Ascending aorta (tissue), 2 donors: ENCODE results near the gene SH2D3A. TPM values are rescaled to one million over a fixed set of nuclear protein-coding genes. Genes with fewer than 3 reads are reported as not detected.

Experiments used
- DNase-seq, 2 donors: peaks; one replicate each; pipeline ENCODE4 v3.0.0-alpha.2; 2019; ENCODE audit warnings: low spot score in 2 of 2
- H3K27ac ChIP-seq, 2 donors: fragments of 200-600 bp; sonication (generic); one replicate each; pipeline ENCODE4 v1.5.1; 2016 to 2017; ENCODE audit warnings: mild to moderate bottlenecking in 1 of 2
- H3K27me3 ChIP-seq: fragments of 200-600 bp; sonication (generic); one replicate; pipeline ENCODE4 v1.5.1; 2017
- H3K36me3 ChIP-seq, 2 donors: fragments of 200-600 bp; sonication (generic); one replicate each; pipeline ENCODE4 v1.5.1; 2016
- H3K4me1 ChIP-seq, 2 donors: fragments of 200-600 bp; sonication (generic); one replicate each; pipeline ENCODE4 v1.5.1; 2016 to 2017; ENCODE audit warnings: mild to moderate bottlenecking in 1 of 2
- H3K4me3 ChIP-seq, 2 donors: fragments of 200-600 bp; sonication (generic); one replicate each; pipeline ENCODE4 v1.5.1; 2016 to 2017; ENCODE audit warnings: mild to moderate bottlenecking in 1 of 2
- H3K9me3 ChIP-seq, 2 donors: fragments of 200-600 bp; sonication (generic); one replicate each; pipeline ENCODE4 v1.5.1; 2016
- intact Hi-C: fragments of 100-400 bp; cut with DNase I; formaldehyde crosslinking; loops from one replicate; pipeline ENCODE4 v1.15.1; 2023
- total RNA-seq: library from RNA; depleted of rRNA; stranded (reverse); fragments of >200 nt; gene quantifications from one replicate; pipeline ENCODE4 v1.1.0, GENCODE V29; 2016
- TF ChIP-seq, protein P1 (sequence below), 3 experiments: fragments of 200-600 bp in 2 of 3; fragments of 450-650 bp in 1 of 3; sonication (generic) in 2 of 3; IDR thresholded peaks; one replicate each; pipeline ENCODE4 v1.5.1; 2016 to 2019; ENCODE audit warnings: antibody characterized with exemption in 3 of 3, mild to moderate bottlenecking in 1 of 3, moderate library complexity in 1 of 3

The SH2D3A gene
- total RNA-seq, 1 donor from 2014 or later = not detected

DNA sequence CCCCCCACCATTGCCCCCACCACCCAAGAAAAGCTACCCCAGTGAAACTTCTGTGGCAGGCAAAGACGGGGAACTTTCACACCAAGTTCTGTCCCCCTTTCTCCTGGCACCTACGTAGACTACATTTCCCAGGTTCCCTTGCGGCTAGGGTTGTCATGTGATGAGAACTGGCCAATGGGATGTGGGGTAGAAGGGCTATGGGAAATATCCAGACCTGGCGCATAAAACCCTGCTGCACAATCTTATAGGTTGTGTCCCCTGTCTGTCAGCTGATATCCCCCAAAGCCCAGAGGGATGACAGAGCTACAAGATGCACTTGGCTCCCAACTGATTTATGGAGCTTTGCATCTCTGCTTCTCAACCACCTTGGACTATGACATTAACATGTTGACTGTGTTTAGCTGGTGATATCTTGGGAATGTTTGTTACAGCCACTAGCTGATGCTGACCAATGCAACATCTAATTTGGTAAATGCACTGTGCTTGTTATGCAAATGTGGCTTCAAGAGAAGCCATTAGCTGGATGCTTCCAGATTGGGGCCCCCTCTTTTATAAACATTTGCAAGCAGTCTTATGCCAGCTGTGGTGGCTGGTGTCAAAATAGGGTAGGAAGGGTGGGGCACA, 6.1 kb downstream of the SH2D3A start:
- Histone ChIP-seq H3K4me3 (no peak overlapping the region), H3K9me3 (no peaks in the 10 kb centered on the region), H3K27me3 (no peaks in the 10 kb centered on the region), H3K4me1 (no peaks in the 10 kb centered on the region), H3K36me3 (no peaks in the 10 kb centered on the region), H3K27ac (no peak overlapping the region)
- intact Hi-C loops = no loop called here
- DNase-seq = no peak
- TF ChIP-seq, protein P1, sequence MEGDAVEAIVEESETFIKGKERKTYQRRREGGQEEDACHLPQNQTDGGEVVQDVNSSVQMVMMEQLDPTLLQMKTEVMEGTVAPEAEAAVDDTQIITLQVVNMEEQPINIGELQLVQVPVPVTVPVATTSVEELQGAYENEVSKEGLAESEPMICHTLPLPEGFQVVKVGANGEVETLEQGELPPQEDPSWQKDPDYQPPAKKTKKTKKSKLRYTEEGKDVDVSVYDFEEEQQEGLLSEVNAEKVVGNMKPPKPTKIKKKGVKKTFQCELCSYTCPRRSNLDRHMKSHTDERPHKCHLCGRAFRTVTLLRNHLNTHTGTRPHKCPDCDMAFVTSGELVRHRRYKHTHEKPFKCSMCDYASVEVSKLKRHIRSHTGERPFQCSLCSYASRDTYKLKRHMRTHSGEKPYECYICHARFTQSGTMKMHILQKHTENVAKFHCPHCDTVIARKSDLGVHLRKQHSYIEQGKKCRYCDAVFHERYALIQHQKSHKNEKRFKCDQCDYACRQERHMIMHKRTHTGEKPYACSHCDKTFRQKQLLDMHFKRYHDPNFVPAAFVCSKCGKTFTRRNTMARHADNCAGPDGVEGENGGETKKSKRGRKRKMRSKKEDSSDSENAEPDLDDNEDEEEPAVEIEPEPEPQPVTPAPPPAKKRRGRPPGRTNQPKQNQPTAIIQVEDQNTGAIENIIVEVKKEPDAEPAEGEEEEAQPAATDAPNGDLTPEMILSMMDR (IDR thresholded peaks at IDR 0.05) = no peak

- TF ChIP-seq, protein P1 (IDR thresholded peaks at IDR 0.05) = no peak
- Histone ChIP-seq H3K9me3 (no peaks in the 10 kb centered on the region), H3K4me1 (no peaks in the 10 kb centered on the region), H3K27ac (no peak overlapping the region), H3K27me3 (no peaks in the 10 kb centered on the region), H3K36me3 (no peaks in the 10 kb centered on the region), H3K4me3 (no peak overlapping the region)
- intact Hi-C loops = no loop called here
- no peak for DNase-seq
Measured at GRCh38 chr19:6760606-6761005, 6.6 kb downstream of the SH2D3A start.

GRCh38 chr19:6754653-6755463, 12.4 kb downstream of the SH2D3A start:
- no peak for DNase-seq
- Histone ChIP-seq H3K27ac (no peak overlapping the region), H3K9me3 (no peaks in the 10 kb centered on the region), H3K4me3 (no peak overlapping the region), H3K4me1 (peaks cover 0 to 8% of the 10 kb centered on the region in 2 donors), H3K27me3 (no peaks in the 10 kb centered on the region), H3K36me3 (peaks cover 25% of the 10 kb centered on the region in 2 donors)
- TF ChIP-seq, protein P1 (IDR thresholded peaks at IDR 0.05) = no peak
- intact Hi-C loops = loop anchor here (5.0 kb wide), 1 partner anchor 107 kb away; no protein-coding TSS in a partner anchor

DNA sequence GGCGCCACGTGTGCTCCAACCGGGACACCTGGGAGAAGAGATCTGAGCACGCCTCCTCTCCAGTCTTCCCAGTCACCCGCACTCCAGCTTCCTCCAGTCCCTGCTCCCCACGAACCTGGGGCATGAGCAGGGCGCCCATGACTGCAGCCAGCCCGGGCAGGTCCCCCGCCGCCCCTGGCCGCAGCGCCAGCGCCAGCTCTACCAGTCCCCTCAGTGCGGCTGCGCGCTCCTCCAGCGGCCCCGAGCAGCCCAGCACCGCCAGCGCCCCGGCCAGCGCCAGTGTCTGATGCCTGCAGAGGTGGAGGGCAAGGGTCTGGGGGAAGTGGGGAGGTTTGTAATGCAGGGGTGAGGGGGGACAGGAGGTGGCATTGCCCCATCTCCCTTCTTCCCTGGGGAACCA, 13.1 kb downstream of the SH2D3A start:
- peaks cover 0 to 8% of the 10 kb centered on the region in 2 donors for H3K4me1 ChIP-seq
- intact Hi-C loops = loop anchor here (5.0 kb wide), 1 partner anchor 108 kb away; no protein-coding TSS in a partner anchor
- H3K9me3 ChIP-seq = no peaks in the 10 kb centered on the region
- TF ChIP-seq, protein P1 (IDR thresholded peaks at IDR 0.05) = no peak
- H3K27me3 ChIP-seq = no peaks in the 10 kb centered on the region
- H3K4me3 ChIP-seq = no peak overlapping the region
- DNase-seq = no peak
- peaks cover 32% of the 10 kb centered on the region in 2 donors for H3K36me3 ChIP-seq
- no peak overlapping the region for H3K27ac ChIP-seq

- no peaks in the 10 kb centered on the region for H3K27me3 ChIP-seq
- TF ChIP-seq, protein P1 (IDR thresholded peaks at IDR 0.05) = peak; percentile 48 to 66 (median 54)
- peak overlapping the region; percentile 29 to 43 for H3K27ac ChIP-seq
- H3K4me1 ChIP-seq = peaks cover 0 to 8% of the 10 kb centered on the region in 2 donors
- H3K36me3 ChIP-seq = peaks cover 37 to 39% of the 10 kb centered on the region in 2 donors
- peak overlapping the region; percentile 51 to 57 for H3K4me3 ChIP-seq
- intact Hi-C loops = loop anchor here (1.0 to 5.0 kb wide), 2 partner anchors 16 to 109 kb away; partner anchors contain the start of gene GPR108
- peak in 1 of 2 donors; percentile 88 for DNase-seq
- no peaks in the 10 kb centered on the region for H3K9me3 ChIP-seq
Measured at GRCh38 chr19:6753178-6754031, 13.8 kb downstream of the SH2D3A start.
